CD14-positive monocyte (primary cell): ENCODE data around the gene ASCC1. TPM values are rescaled to one million over a fixed set of nuclear protein-coding genes. Genes with fewer than 3 reads are reported as not detected.

ENCODE experiments used
- DNase-seq, 3 donors: peaks; one replicate each; pipeline ENCODE4 v3.0.0-alpha.2; 2011 to 2022
- H2AFZ ChIP-seq: 2 replicates; pipeline ENCODE4 v1.6.0; 2012; ENCODE audit warnings: mild to moderate bottlenecking, low read depth, low read length, inconsistent platforms; ENCODE audit not compliant: insufficient read depth, poor library complexity, severe bottlenecking
- H3K27ac ChIP-seq, 2 donors: 1 replicate in 1 of 2; 2 replicates in 1 of 2; pipeline ENCODE4 v1.5.1; 2012 to 2013; ENCODE audit warnings: low read length in 2 of 2, control low read depth in 1 of 2, inconsistent platforms in 1 of 2, low read depth in 1 of 2, mild to moderate bottlenecking in 1 of 2
- H3K27me3 ChIP-seq, 2 donors: one replicate each; pipeline versions ENCODE4 v1.6.0 to v1.6.1; 2011 to 2013; ENCODE audit warnings: low read length in 2 of 2; ENCODE audit not compliant: control insufficient read depth in 2 of 2, insufficient read depth in 2 of 2
- H3K36me3 ChIP-seq, 2 donors: replicated peaks in 1 of 2; 1 replicate in 1 of 2; 2 replicates in 1 of 2; pipeline versions ENCODE4 v1.5.1 to v1.6.1; 2012 to 2013; ENCODE audit warnings: low read length in 2 of 2, control low read depth in 1 of 2, inconsistent platforms in 1 of 2, mild to moderate bottlenecking in 1 of 2; ENCODE audit not compliant: insufficient read depth in 2 of 2, control insufficient read depth in 1 of 2
- H3K4me1 ChIP-seq, 2 donors: 1 replicate in 1 of 2; 2 replicates in 1 of 2; pipeline versions ENCODE4 v1.5.1 to v1.6.1; 2012 to 2013; ENCODE audit warnings: low read length in 2 of 2, control low read depth in 1 of 2, inconsistent platforms in 1 of 2, mild to moderate bottlenecking in 1 of 2, moderate library complexity in 1 of 2; ENCODE audit not compliant: insufficient read depth in 2 of 2, control insufficient read depth in 1 of 2
- H3K4me2 ChIP-seq: replicated peaks from 2 replicates; pipeline ENCODE3; 2012; ENCODE audit warnings: low read length, moderate library complexity, mild to moderate bottlenecking; ENCODE audit not compliant: poor library complexity, severe bottlenecking; ENCODE audit errors: extremely low read depth
- H3K4me3 ChIP-seq, 3 experiments: fragments of 200-600 bp in 1 of 3; sonication (generic) in 1 of 3; replicated peaks in 1 of 3; 1 replicate in 2 of 3; 2 replicates in 1 of 3; pipeline ENCODE4 v1.5.1; 2011 to 2013; ENCODE audit warnings: low read length in 3 of 3, mild to moderate bottlenecking in 3 of 3, control low read depth in 2 of 3, low read depth in 2 of 3, inconsistent platforms in 1 of 3, moderate library complexity in 1 of 3
- H3K79me2 ChIP-seq: 2 replicates; pipeline ENCODE4 v1.6.0; 2012; ENCODE audit warnings: mild to moderate bottlenecking, control low read depth, inconsistent platforms, low read length, moderate library complexity; ENCODE audit not compliant: insufficient read depth
- H3K9ac ChIP-seq: 2 replicates; pipeline ENCODE4 v1.6.0; 2017; ENCODE audit warnings: low read length, mild to moderate bottlenecking; ENCODE audit not compliant: insufficient read depth, poor library complexity, severe bottlenecking
- H3K9me3 ChIP-seq, 2 donors: replicated peaks in 1 of 2; 1 replicate in 1 of 2; 2 replicates in 1 of 2; pipeline versions ENCODE4 v1.5.1 to v1.6.1; 2012 to 2013; ENCODE audit warnings: low read length in 2 of 2, control low read depth in 1 of 2; ENCODE audit not compliant: control insufficient read depth in 1 of 2, insufficient read depth in 1 of 2
- H4K20me1 ChIP-seq: 2 replicates; pipeline ENCODE4 v1.6.0; 2012; ENCODE audit warnings: mild to moderate bottlenecking, low read length, control low read depth, moderate library complexity; ENCODE audit not compliant: insufficient read depth
- H3K27ac Mint-ChIP-seq, 7 donors: one replicate each; pipeline ENCODE4 v1.8.0; 2020; ENCODE audit warnings: mild to moderate bottlenecking in 7 of 7, mixed read lengths in 7 of 7, moderate library complexity in 6 of 7, inconsistent platforms in 2 of 7
- H3K27me3 Mint-ChIP-seq, 3 donors: one replicate each; pipeline ENCODE4 v1.8.0; 2021 to 2022; ENCODE audit warnings: low read depth in 3 of 3, mild to moderate bottlenecking in 3 of 3, mixed read lengths in 3 of 3, moderate library complexity in 3 of 3, inconsistent platforms in 1 of 3
- H3K36me3 Mint-ChIP-seq, 2 donors: one replicate each; pipeline ENCODE4 v1.8.0; 2020; ENCODE audit warnings: mixed read lengths in 2 of 2, inconsistent platforms in 1 of 2, mild to moderate bottlenecking in 1 of 2
- H3K4me1 Mint-ChIP-seq: one replicate; pipeline ENCODE4 v1.8.0; 2020; ENCODE audit warnings: mild to moderate bottlenecking, mixed read lengths
- H3K4me3 Mint-ChIP-seq, 2 donors: one replicate each; pipeline ENCODE4 v1.8.0; 2020; ENCODE audit warnings: mild to moderate bottlenecking in 2 of 2, mixed read lengths in 2 of 2, moderate library complexity in 1 of 2
- H3K9me3 Mint-ChIP-seq, 7 donors: one replicate each; pipeline ENCODE4 v1.8.0; 2020 to 2022; ENCODE audit warnings: mixed read lengths in 7 of 7, mild to moderate bottlenecking in 6 of 7, moderate library complexity in 6 of 7, inconsistent platforms in 2 of 7
- CTCF ChIP-seq: fragments of 200-600 bp; IDR thresholded peaks from one replicate; pipeline ENCODE4 v1.8.0; 2022; ENCODE audit warnings: antibody characterized with exemption, mild to moderate bottlenecking
- WGBS: methylation state at CpG from one replicate; pipeline ENCODE4 v1.1.5; 2013; ENCODE audit warnings: missing lambda C conversion rate; ENCODE audit not compliant: insufficient coverage; 5-methylcytosine and 5-hydroxymethylcytosine counted together
- intact Hi-C, 2 donors: fragments of 100-400 bp; cut with micrococcal nuclease; formaldehyde crosslinking; loops; one replicate each; pipeline versions ENCODE4 v1.15.0 to v1.15.1; 2023
- polyA plus RNA-seq, 3 donors: library from polyadenylated mRNA; depleted of rRNA in 1 of 3; unstranded in 2 of 3; stranded (reverse) in 1 of 3; fragments of 300-500 nt in 2 of 3; fragments of >200 nt in 1 of 3; fragmentation: Illumina TruSeq in 2 of 3; gene quantifications; 1 replicate in 2 of 3; 2 replicates in 1 of 3; pipeline ENCODE4 v1.2.3, GENCODE V29; 2012 to 2021

ASCC1 gene
- polyA plus RNA-seq, 3 donors = 8.2 to 20.9 (median 17.9) TPM

GRCh38 chr10:72146559-72147323 is 69.3 kb downstream of the ASCC1 start:
- Mint-ChIP-seq H3K4me1 (peaks cover 7% of the 10 kb centered on the region), H3K9me3 (peaks cover 0 to 5% (median 0%) of the 10 kb centered on the region in 7 donors), H3K27me3 (no peaks in the 10 kb centered on the region), H3K4me3 (no peak overlapping the region), H3K36me3 (peaks cover 13 to 21% of the 10 kb centered on the region in 2 donors), H3K27ac (no peak overlapping the region)
- Histone ChIP-seq H3K4me2 (no peak overlapping the region), H2AFZ (no peak overlapping the region), H3K79me2 (no peaks in the 10 kb centered on the region), H3K27ac (no peak overlapping the region), H3K9ac (no peak overlapping the region), H3K36me3 (no peaks in the 10 kb centered on the region), H4K20me1 (no peaks in the 10 kb centered on the region), H3K27me3 (no peaks in the 10 kb centered on the region), H3K4me3 (no peak overlapping the region), H3K4me1 (no peaks in the 10 kb centered on the region), H3K9me3 (no peaks in the 10 kb centered on the region)
- no peak for DNase-seq
- WGBS = no CpG with 5 or more reads among the region's 4 CpGs
- intact Hi-C loops = no loop called here
- no peak for TF ChIP-seq CTCF

- Histone ChIP-seq H3K4me1 (no peaks in the 10 kb centered on the region), H3K27ac (no peak overlapping the region), H3K9me3 (no peaks in the 10 kb centered on the region), H4K20me1 (no peaks in the 10 kb centered on the region), H3K9ac (no peak overlapping the region), H3K36me3 (no peaks in the 10 kb centered on the region), H3K4me3 (no peak overlapping the region), H2AFZ (no peak overlapping the region), H3K79me2 (no peaks in the 10 kb centered on the region), H3K4me2 (no peak overlapping the region), H3K27me3 (no peaks in the 10 kb centered on the region)
- DNase-seq = no peak
- H3K4me1 Mint-ChIP-seq = peaks cover 7% of the 10 kb centered on the region
- no peak overlapping the region for H3K4me3 Mint-ChIP-seq
- intact Hi-C loops = no loop called here
- no peak for TF ChIP-seq CTCF
- no peaks in the 10 kb centered on the region for H3K27me3 Mint-ChIP-seq
- no peak overlapping the region for H3K27ac Mint-ChIP-seq
- peaks cover 0 to under 1% (median 0%) of the 10 kb centered on the region in 7 donors for H3K9me3 Mint-ChIP-seq
- WGBS = 86% methylated on average over 6 of the region's 6 CpGs
- peaks cover 11 to 19% of the 10 kb centered on the region in 2 donors for H3K36me3 Mint-ChIP-seq
These were observed 70.0 kb downstream of the ASCC1 start for GRCh38 chr10:72146071-72146470.
